A204.1 (cell line): Measurements from ENCODE around the gene ZNF674.
"Not testable (repeated sequence)": the region's sequence is repeated elsewhere in the genome, so short reads cannot be mapped to it uniquely, and the experiment has no call there.

Source experiments
- FAIRE-seq: peaks from 2 replicates; lab custom pipeline; 2012; peaks lifted over from hg19 to GRCh38; lab: Jason Lieb, UNC

ZNF674 gene

DNA sequence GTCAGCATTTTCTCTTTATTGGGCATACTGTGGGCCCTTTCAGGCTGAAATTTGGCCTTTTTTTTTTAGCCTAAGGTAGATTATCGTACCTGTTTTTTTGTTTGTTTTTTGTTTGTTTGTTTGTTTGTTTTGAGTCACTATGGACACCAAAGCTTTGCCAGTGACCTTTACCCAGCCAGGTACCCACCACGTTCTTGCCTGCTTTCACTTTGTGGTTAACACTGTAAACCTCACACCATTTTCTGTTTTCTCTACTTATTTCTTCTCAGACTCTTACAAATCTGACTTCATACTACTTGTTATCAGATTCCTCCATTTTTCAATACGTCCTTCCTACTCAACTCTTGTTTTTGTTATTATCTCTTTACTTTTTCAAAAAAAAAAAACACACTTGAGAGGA lies 81.5 kb downstream of the ZNF674 start:
- no peak for FAIRE-seq

DNA sequence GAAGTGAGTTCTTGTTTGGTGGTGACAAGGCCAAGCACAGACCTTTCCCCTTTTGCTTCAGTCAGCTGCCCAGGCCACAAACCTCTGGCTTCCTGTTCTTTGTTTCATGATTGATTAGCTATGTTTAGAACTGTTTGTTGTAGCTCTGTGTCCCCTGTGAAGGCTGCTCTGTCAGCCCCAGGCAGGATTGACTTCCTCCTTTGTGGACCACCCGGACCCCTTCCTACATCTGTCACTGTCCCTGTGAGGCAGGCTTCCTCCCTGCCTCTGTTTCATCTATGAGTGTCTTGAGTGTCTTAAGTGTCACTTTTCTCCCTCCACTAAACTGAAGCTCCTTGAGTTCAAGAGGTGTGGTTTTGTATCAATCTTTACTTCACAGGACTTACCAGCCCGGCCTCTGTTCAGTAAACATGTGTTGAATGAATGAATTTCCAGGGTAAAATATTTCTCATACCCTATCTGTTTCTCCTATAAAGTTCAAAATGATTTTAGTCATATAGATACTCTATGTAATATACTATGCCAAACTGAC lies 83.5 kb downstream of the ZNF674 start:
- FAIRE-seq = no peak

DNA sequence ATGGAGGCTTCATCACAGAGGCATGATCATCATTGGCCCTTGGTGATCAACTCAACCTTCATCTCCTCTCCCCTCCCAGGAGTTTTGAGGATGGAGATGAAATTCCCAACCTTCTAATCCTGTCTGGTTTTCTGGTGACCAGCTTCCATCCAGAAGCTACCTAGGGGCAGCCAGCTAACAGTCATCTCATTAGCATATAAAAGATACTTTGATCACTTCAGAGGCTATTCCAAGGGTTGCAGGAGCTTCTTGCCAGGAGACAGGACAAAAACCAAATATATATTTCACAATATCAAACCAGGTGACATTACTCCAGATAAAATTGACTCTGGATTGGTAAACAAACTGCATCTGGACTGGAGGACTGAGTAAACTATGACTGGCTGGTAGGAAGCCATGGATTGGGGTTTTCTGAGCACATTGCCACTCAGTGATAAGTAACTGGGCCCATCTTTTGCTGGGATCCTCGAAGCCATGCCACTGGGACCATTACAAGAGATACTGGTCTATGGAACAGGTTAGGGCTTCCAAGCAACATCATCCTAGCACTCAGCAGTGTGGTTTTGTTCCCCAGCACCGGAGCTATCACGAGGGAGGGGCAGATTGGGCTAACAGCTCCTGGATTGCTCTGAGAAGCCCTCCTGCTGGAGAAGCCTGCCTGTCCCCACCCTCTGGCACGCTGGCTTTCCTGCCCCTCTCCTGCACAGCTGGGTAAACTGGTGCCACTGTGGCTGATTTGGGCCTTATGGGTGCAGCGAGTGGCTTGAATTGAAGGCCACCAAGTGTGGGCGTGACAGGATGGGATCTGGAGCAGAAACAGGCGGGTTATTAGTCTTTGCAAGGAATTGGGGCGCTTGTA lies 84.2 kb downstream of the ZNF674 start:
- not testable (repeated sequence) for FAIRE-seq

DNA sequence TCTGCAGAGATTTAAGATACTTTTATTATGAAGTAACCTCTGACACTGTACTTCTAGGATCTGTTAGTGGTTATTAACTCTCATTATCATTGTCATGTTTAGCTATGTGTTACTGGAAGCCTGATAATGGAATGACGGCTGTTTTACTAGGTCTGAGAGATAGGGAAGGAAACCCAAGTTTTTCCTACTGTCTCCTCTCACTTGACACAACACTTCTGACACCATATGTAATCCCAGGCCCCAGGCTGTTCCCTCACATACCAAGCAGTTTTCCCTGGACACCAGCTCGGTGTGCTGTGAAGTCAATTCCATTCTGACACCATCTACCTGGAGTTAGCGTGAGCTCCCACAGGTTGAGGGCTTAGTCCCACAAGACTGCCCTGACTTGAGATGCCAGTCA lies 85.6 kb downstream of the ZNF674 start:
- FAIRE-seq = no peak

DNA sequence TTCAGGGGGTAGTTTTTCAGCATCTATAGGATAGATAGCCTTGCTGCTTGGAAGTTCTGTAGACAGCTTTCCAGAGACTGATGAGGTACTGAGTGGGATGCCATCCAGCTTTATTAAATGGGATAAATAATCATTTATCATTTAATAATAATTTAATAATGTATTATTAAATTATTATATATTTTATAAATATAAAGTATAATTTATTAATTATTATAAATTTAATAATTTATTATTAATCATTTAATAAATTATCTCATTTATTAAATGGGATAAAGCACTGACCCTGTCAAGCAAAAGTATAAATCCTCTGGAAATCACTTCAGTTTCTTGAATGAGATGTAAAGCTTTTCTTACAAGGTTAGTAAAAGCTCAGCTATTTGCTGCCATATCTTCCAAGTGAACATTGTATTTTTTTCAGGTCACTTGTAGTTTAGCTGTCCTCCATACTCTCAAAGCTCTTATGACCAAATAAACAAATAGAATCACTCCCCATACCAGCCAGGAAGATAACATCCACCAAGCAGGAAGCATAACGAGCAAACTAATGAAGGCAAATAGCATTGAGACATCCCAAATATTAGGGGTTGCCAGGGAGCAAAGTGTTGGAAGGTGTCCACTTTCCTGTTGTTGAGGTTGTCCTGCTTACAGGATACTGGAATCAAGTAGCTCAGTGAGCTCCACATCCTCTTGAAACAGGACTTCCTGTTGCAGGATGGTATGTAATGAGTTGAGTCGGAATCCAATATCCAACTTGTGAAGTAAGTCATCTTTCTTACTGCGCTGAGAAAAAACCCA lies 88.9 kb downstream of the ZNF674 start:
- FAIRE-seq = peak; percentile 80
